ENCODE data around the gene MIER2.
A peak's percentile ranks its signal among the peaks of the same experiment; 100 is the strongest.
"Not testable (repeated sequence)": the region's sequence is repeated elsewhere in the genome, so short reads cannot be mapped to it uniquely, and the experiment has no call there.

MIER2 gene

GRCh38 chr19:344625-345319 is at the start of gene MIER2:
Gene MIER2 (minus strand): TSS chr19:344796. CDS start chr19:344782, 14 bp downstream.
- DNase-seq (ENCODE audit: low read depth in 2 of 2) = peak; percentile 56 to 58

- not testable (repeated sequence) for DNase-seq (ENCODE audit: low read depth in 2 of 2)
Measured at GRCh38 chr19:393560-393959, 49.0 kb upstream of the MIER2 start.

- DNase-seq (ENCODE audit: low read depth in 2 of 2) = no peak
Measured at GRCh38 chr19:392375-392970, 47.9 kb upstream of the MIER2 start.

- DNase-seq (ENCODE audit: low read depth in 2 of 2) = no peak
Measured at GRCh38 chr19:391726-392374, 47.3 kb upstream of the MIER2 start.

GRCh38 chr19:391207-391557 is 46.6 kb upstream of the MIER2 start:
- DNase-seq (ENCODE audit: low read depth in 2 of 2) = no peak

- no peak for DNase-seq (ENCODE audit: low read depth in 2 of 2)
Measured at GRCh38 chr19:390386-391206, 46.0 kb upstream of the MIER2 start.

GRCh38 chr19:389935-390289 is 45.3 kb upstream of the MIER2 start:
- DNase-seq (ENCODE audit: low read depth in 2 of 2) = no peak

GRCh38 chr19:389255-389934 is 44.8 kb upstream of the MIER2 start:
- DNase-seq (ENCODE audit: low read depth in 2 of 2) = no peak

- DNase-seq (ENCODE audit: low read depth in 2 of 2) = no peak
Measured at GRCh38 chr19:388691-389090, 44.1 kb upstream of the MIER2 start.

GRCh38 chr19:387777-388176 is 43.2 kb upstream of the MIER2 start:
- no peak for DNase-seq (ENCODE audit: low read depth in 2 of 2)

- DNase-seq (ENCODE audit: low read depth in 2 of 2) = not testable (repeated sequence)
Measured at GRCh38 chr19:386632-387301, 42.2 kb upstream of the MIER2 start.

- not testable (repeated sequence) for DNase-seq (ENCODE audit: low read depth in 2 of 2)
Measured at GRCh38 chr19:386189-386588, 41.6 kb upstream of the MIER2 start.

- no peak for DNase-seq (ENCODE audit: low read depth in 2 of 2)
Measured at GRCh38 chr19:384799-385169, 40.2 kb upstream of the MIER2 start.

- no peak for DNase-seq (ENCODE audit: low read depth in 2 of 2)
Measured at GRCh38 chr19:383922-384798, 39.6 kb upstream of the MIER2 start.

- no peak for DNase-seq (ENCODE audit: low read depth in 2 of 2)
Measured at GRCh38 chr19:383040-383439, 38.4 kb upstream of the MIER2 start.

- DNase-seq (ENCODE audit: low read depth in 2 of 2) = peak; percentile 39 to 44
Measured at GRCh38 chr19:382578-382977, 38.0 kb upstream of the MIER2 start.

GRCh38 chr19:381901-382300 is 37.3 kb upstream of the MIER2 start:
- not testable (repeated sequence) for DNase-seq (ENCODE audit: low read depth in 2 of 2)

- not testable (repeated sequence) for DNase-seq (ENCODE audit: low read depth in 2 of 2)
Measured at GRCh38 chr19:380618-381219, 36.1 kb upstream of the MIER2 start.

- DNase-seq (ENCODE audit: low read depth in 2 of 2) = no peak
Measured at GRCh38 chr19:379796-380195, 35.2 kb upstream of the MIER2 start.

GRCh38 chr19:378706-379105 is 34.1 kb upstream of the MIER2 start:
- DNase-seq (ENCODE audit: low read depth in 2 of 2) = no peak
